Right lobe of liver (tissue), 6 donors: ENCODE measurements around the gene EIF4E. TPM values are rescaled to one million over a fixed set of nuclear protein-coding genes. Genes with fewer than 3 reads are reported as not detected.

Source experiments
- ATAC-seq, 4 donors: fragments of 200-7000 bp; cut with Tn5 transposase; one replicate each; pipeline ENCODE4 v1.9.1; 2020; ENCODE audit warnings: mild to moderate bottlenecking in 4 of 4, moderate library complexity in 4 of 4
- DNase-seq, 3 donors: peaks; one replicate each; pipeline ENCODE4 v3.0.0-alpha.2; 2020
- H3K27ac ChIP-seq, 3 donors: fragments of 200-600 bp; one replicate each; pipeline ENCODE4 v1.8.0; 2022
- H3K27me3 ChIP-seq, 2 donors: fragments of 200-600 bp; one replicate each; pipeline ENCODE4 v1.8.0; 2022
- H3K36me3 ChIP-seq, 4 donors: fragments of 200-600 bp; sonication (generic) in 1 of 4; one replicate each; pipeline versions ENCODE4 v1.5.1 to v1.8.0; 2017 to 2022; ENCODE audit warnings: control low read depth in 1 of 4
- H3K4me1 ChIP-seq, 4 donors: fragments of 200-600 bp; sonication (generic) in 1 of 4; one replicate each; pipeline versions ENCODE4 v1.5.1 to v1.8.0; 2017 to 2022; ENCODE audit warnings: control low read depth in 1 of 4
- H3K4me3 ChIP-seq, 3 donors: fragments of 200-600 bp; one replicate each; pipeline ENCODE4 v1.8.0; 2022
- H3K9me3 ChIP-seq, 4 donors: fragments of 200-600 bp; sonication (generic) in 1 of 4; one replicate each; pipeline versions ENCODE4 v1.5.1 to v1.8.0; 2017 to 2022; ENCODE audit warnings: control low read depth in 1 of 4
- CTCF ChIP-seq, 4 donors: fragments of 200-600 bp in 3 of 4; fragments of 450-650 bp in 1 of 4; IDR thresholded peaks; one replicate each; pipeline versions ENCODE4 v1.5.1 to v1.8.0; 2016 to 2022; ENCODE audit warnings: antibody characterized with exemption in 4 of 4, mild to moderate bottlenecking in 2 of 4
- POLR2A ChIP-seq: fragments of 450-650 bp; IDR thresholded peaks from one replicate; pipeline ENCODE4 v1.6.1; 2017; ENCODE audit warnings: antibody characterized with exemption, mild to moderate bottlenecking
- WGBS: methylation state at CpG from one replicate; pipeline ENCODE4 v1.1.6; 2018; ENCODE audit warnings: low coverage, low lambda C conversion rate; ENCODE audit not compliant: insufficient coverage; ENCODE audit errors: missing lambda C conversion rate; 5-methylcytosine and 5-hydroxymethylcytosine counted together
- intact Hi-C, 2 donors: fragments of 100-400 bp; cut with DNase I; formaldehyde crosslinking; loops; one replicate each; pipeline versions ENCODE4 v1.11.2 to v1.14.1; 2022
- total RNA-seq, 6 experiments: library from RNA; depleted of rRNA in 2 of 6; stranded (reverse); fragments of >200 nt in 2 of 6; fragmentation: NEBNext Ultra II Directional in 3 of 6; extraction: Animal tissue kit (Norgen Biotek cat#: 25700) in 3 of 6; gene quantifications; one replicate each; pipeline versions ENCODE4 v1.1.0 to v1.2.4, GENCODE V29; 2016 to 2023
- donor health status: DM: no; HTN: yes; CAD: no.
- donor health status: DM: no; HTN: no; CAD: no.
- donor health status: DM: no; HTN: no; CAD: no.
- donor health status: DM: no; HTN: yes; CAD: no.
- donor health status: DM: no; HTN: yes; CAD: no.

EIF4E gene
- total RNA-seq, 6 experiments from 2014 or later = 28.4 to 48.8 (median 34.3) TPM

DNA sequence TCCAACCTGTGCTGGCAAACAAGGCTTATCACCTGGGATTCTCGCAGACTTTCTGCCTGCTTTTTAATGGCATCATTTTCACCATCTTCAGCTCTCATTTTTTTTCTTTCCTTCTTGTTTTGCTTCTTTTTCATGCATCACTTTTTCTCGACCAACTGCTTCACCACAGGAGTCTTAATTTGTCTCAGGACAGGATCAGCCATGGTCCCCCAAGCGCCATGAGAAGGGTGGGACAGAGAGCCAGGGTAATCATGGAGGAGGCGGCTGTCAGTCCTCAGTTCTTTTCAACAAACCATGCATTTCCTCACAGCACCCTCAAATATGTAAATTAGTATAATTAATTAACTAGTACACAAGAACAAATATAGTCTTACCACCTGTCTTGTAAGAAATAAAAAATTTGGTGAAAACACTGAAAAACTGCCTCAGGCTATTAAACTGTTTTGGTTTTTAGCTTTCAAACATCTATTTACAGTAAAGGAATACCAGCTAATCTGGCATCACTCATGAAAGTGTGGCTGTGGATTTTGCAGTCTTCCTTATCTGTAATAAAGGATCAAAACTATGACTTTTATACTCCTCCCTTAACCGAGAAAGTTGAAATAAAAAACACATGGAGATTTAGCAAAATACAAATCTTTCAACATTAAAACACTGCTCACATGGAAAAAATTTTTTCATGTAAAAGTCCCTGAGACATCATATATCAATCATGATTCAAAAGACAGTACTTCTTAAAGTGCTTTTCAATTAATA lies 19.1 kb downstream of the EIF4E start:
- no peaks in the 10 kb centered on the region for H3K36me3 ChIP-seq
- no peak overlapping the region for H3K27ac ChIP-seq
- DNase-seq = no peak
- H3K9me3 ChIP-seq = no peaks in the 10 kb centered on the region
- H3K27me3 ChIP-seq = no peaks in the 10 kb centered on the region
- 86% methylated on average over 4 of the region's 5 CpGs for WGBS
- intact Hi-C loops = no loop called here
- peaks cover 0 to 15% (median 2%) of the 10 kb centered on the region in 4 donors for H3K4me1 ChIP-seq
- no peak overlapping the region for H3K4me3 ChIP-seq
- ATAC-seq = no peak
- no peak for TF ChIP-seq CTCF (IDR thresholded peaks at IDR 0.05)
- no peak for TF ChIP-seq POLR2A

- WGBS = 69% methylated on average over 2 of the region's 2 CpGs
- no peak for TF ChIP-seq CTCF (IDR thresholded peaks at IDR 0.05)
- TF ChIP-seq POLR2A = no peak
- peaks cover 0 to 25% (median 2%) of the 10 kb centered on the region in 4 donors for H3K4me1 ChIP-seq
- DNase-seq (no peak), ATAC-seq (no peak)
- H3K27ac ChIP-seq = no peak overlapping the region
- no peaks in the 10 kb centered on the region for H3K27me3 ChIP-seq
- no peak overlapping the region for H3K4me3 ChIP-seq
- no peaks in the 10 kb centered on the region for H3K36me3 ChIP-seq
- intact Hi-C loops = no loop called here
- no peaks in the 10 kb centered on the region for H3K9me3 ChIP-seq
Measured at GRCh38 chr4:98908703-98909262, 20.1 kb downstream of the EIF4E start.

GRCh38 chr4:98908182-98908581 lies 20.8 kb downstream of the EIF4E start:
- WGBS = 71% methylated on average over 3 of the region's 3 CpGs
- intact Hi-C loops = no loop called here
- Histone ChIP-seq H3K9me3 (no peaks in the 10 kb centered on the region), H3K4me1 (peaks cover 0 to 28% (median 2%) of the 10 kb centered on the region in 4 donors), H3K4me3 (no peak overlapping the region), H3K27ac (no peak overlapping the region), H3K27me3 (no peaks in the 10 kb centered on the region), H3K36me3 (no peaks in the 10 kb centered on the region)
- ATAC-seq (no peak), DNase-seq (no peak)
- TF ChIP-seq POLR2A = no peak
- no peak for TF ChIP-seq CTCF (IDR thresholded peaks at IDR 0.05)

GRCh38 chr4:98905839-98906238 lies 23.1 kb downstream of the EIF4E start:
- TF ChIP-seq POLR2A (no peak), CTCF (IDR thresholded peaks at IDR 0.05) (no peak)
- H3K4me3 ChIP-seq = no peak overlapping the region
- no peaks in the 10 kb centered on the region for H3K27me3 ChIP-seq
- H3K4me1 ChIP-seq = peaks cover 0 to 26% (median under 1%) of the 10 kb centered on the region in 4 donors
- no peak for ATAC-seq
- H3K9me3 ChIP-seq = no peaks in the 10 kb centered on the region
- no peak for DNase-seq
- H3K36me3 ChIP-seq = peaks cover 0 to 8% (median 0%) of the 10 kb centered on the region in 4 donors
- H3K27ac ChIP-seq = no peak overlapping the region
- intact Hi-C loops = no loop called here
